Parathyroid adenoma (tissue), 2 donors: ENCODE results near the gene ALG5.

Experiments
- H2AFZ ChIP-seq: fragments of 300-600 bp; sonication (generic); one replicate; pipeline ENCODE4 v1.7.0; 2017; ENCODE audit warnings: antibody characterized with exemption, mild to moderate bottlenecking
- H3K27ac ChIP-seq: fragments of 300-600 bp; sonication (generic); one replicate; pipeline ENCODE4 v1.7.0; 2017
- H3K27me3 ChIP-seq: fragments of 300-600 bp; sonication (generic); one replicate; pipeline ENCODE4 v1.7.0; 2017; ENCODE audit warnings: low read length; ENCODE audit not compliant: control insufficient read depth, insufficient read depth
- H3K36me3 ChIP-seq: fragments of 300-600 bp; sonication (generic); one replicate; pipeline ENCODE4 v1.7.0; 2017; ENCODE audit warnings: low read length; ENCODE audit not compliant: control insufficient read depth, insufficient read depth
- H3K4me1 ChIP-seq: fragments of 300-600 bp; sonication (generic); one replicate; pipeline ENCODE4 v1.7.0; 2017; ENCODE audit warnings: control low read depth
- H3K4me2 ChIP-seq: fragments of 300-600 bp; sonication (generic); one replicate; pipeline ENCODE4 v1.7.0; 2017; ENCODE audit warnings: low read length
- H3K4me3 ChIP-seq: fragments of 300-600 bp; sonication (generic); one replicate; pipeline ENCODE4 v1.7.0; 2017; ENCODE audit warnings: low read depth, low read length
- H3K79me2 ChIP-seq: fragments of 300-600 bp; sonication (generic); one replicate; pipeline ENCODE4 v1.7.0; 2017; ENCODE audit warnings: control low read depth
- H3K9ac ChIP-seq: fragments of 300-600 bp; sonication (generic); one replicate; pipeline ENCODE4 v1.7.0; 2017; ENCODE audit warnings: mild to moderate bottlenecking
- H3K9me3 ChIP-seq: fragments of 300-600 bp; sonication (generic); one replicate; pipeline ENCODE4 v1.7.0; 2017; ENCODE audit warnings: low read length; ENCODE audit not compliant: control insufficient read depth
- TF ChIP-seq, protein P1 (sequence below): fragments of 300-600 bp; sonication (generic); IDR thresholded peaks from one replicate; pipeline ENCODE4 v1.7.0; 2017; ENCODE audit warnings: antibody characterized with exemption, mild to moderate bottlenecking
- donor health status: primary hyperparathyroidism.

ALG5 gene

DNA sequence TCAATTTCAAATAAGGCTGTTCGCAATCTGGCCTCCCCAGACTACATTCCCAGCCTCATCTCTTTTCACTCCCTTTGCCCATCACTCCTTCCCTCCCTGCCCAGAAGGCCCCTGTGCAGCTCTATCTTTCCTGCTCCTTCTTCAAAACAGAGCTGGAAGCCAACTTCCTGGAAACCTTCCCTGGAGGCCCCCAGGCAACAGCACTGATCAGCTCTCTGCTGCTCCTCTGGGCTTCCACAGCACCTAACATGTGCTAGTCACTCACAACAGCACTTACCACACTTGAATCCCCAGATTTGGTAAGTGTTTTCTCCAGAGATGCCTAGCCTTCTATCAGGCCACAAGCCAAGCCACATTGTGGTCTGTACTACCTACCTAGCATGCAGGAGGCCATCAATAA lies 88.6 kb downstream of the ALG5 start:
- Histone ChIP-seq H3K4me3 (no peak overlapping the region), H3K27me3 (no peaks in the 10 kb centered on the region), H3K4me2 (no peak overlapping the region), H2AFZ (no peak overlapping the region), H3K9ac (no peak overlapping the region), H3K27ac (no peak overlapping the region), H3K36me3 (no peaks in the 10 kb centered on the region), H3K9me3 (no peaks in the 10 kb centered on the region), H3K79me2 (no peaks in the 10 kb centered on the region), H3K4me1 (no peaks in the 10 kb centered on the region)
- TF ChIP-seq, protein P1, sequence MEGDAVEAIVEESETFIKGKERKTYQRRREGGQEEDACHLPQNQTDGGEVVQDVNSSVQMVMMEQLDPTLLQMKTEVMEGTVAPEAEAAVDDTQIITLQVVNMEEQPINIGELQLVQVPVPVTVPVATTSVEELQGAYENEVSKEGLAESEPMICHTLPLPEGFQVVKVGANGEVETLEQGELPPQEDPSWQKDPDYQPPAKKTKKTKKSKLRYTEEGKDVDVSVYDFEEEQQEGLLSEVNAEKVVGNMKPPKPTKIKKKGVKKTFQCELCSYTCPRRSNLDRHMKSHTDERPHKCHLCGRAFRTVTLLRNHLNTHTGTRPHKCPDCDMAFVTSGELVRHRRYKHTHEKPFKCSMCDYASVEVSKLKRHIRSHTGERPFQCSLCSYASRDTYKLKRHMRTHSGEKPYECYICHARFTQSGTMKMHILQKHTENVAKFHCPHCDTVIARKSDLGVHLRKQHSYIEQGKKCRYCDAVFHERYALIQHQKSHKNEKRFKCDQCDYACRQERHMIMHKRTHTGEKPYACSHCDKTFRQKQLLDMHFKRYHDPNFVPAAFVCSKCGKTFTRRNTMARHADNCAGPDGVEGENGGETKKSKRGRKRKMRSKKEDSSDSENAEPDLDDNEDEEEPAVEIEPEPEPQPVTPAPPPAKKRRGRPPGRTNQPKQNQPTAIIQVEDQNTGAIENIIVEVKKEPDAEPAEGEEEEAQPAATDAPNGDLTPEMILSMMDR = no peak

DNA sequence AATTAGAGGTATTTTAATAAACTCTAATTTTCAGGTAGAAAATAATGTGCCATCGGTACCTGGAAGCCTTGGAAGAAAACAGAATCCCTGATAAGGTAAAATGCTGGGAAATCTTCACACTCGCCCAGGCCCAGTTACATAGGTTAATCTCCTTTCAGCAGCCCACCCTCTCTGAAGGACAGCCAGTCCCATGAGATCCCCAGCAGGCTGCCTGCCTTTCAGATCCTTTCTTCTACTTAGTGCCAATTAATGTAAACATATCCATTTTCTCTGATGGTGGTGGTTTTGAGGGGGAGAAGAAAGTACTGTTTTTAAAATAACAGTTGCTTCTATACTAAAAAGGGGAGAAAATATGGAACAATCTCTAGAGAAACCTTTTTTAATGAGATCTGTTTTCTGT lies 91.3 kb downstream of the ALG5 start:
- no peaks in the 10 kb centered on the region for H3K27me3 ChIP-seq
- TF ChIP-seq, protein P1 = no peak
- H2AFZ ChIP-seq = no peak overlapping the region
- no peaks in the 10 kb centered on the region for H3K36me3 ChIP-seq
- H3K79me2 ChIP-seq = no peaks in the 10 kb centered on the region
- H3K27ac ChIP-seq = no peak overlapping the region
- H3K4me1 ChIP-seq = no peaks in the 10 kb centered on the region
- H3K9ac ChIP-seq = no peak overlapping the region
- H3K4me3 ChIP-seq = no peak overlapping the region
- H3K9me3 ChIP-seq = no peaks in the 10 kb centered on the region
- no peak overlapping the region for H3K4me2 ChIP-seq

DNA sequence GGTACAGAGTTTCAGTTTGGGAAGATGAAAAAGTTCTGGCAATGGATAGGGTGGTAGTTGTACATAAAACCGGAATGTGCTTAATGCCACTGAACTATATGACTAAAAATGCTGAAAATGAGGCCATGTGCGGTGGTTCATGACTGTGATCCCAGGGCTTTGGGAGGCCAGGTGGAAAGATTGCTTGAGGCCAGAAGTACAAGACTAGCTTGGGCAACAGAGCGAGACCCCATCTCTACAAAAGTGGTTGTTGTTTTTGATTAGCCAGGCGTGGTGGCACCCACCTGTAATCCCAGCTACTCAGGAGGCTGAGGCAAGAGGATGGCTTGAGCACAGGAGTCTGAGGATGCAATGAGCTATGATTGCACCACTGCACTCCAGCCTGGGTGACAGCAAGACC lies 91.9 kb downstream of the ALG5 start:
- no peaks in the 10 kb centered on the region for H3K36me3 ChIP-seq
- H3K4me1 ChIP-seq = no peaks in the 10 kb centered on the region
- H3K9ac ChIP-seq = no peak overlapping the region
- H3K27ac ChIP-seq = no peak overlapping the region
- no peak overlapping the region for H3K4me2 ChIP-seq
- no peak overlapping the region for H3K4me3 ChIP-seq
- H3K79me2 ChIP-seq = no peaks in the 10 kb centered on the region
- TF ChIP-seq, protein P1 = no peak
- H2AFZ ChIP-seq = no peak overlapping the region
- H3K9me3 ChIP-seq = no peaks in the 10 kb centered on the region
- no peaks in the 10 kb centered on the region for H3K27me3 ChIP-seq

GRCh38 chr13:36905944-36906343 lies 93.2 kb downstream of the ALG5 start:
- no peak overlapping the region for H2AFZ ChIP-seq
- H3K9ac ChIP-seq = no peak overlapping the region
- no peaks in the 10 kb centered on the region for H3K9me3 ChIP-seq
- H3K4me2 ChIP-seq = no peak overlapping the region
- TF ChIP-seq, protein P1 = no peak
- H3K27me3 ChIP-seq = no peaks in the 10 kb centered on the region
- H3K79me2 ChIP-seq = no peaks in the 10 kb centered on the region
- no peak overlapping the region for H3K4me3 ChIP-seq
- H3K27ac ChIP-seq = no peak overlapping the region
- no peaks in the 10 kb centered on the region for H3K36me3 ChIP-seq
- no peaks in the 10 kb centered on the region for H3K4me1 ChIP-seq

DNA sequence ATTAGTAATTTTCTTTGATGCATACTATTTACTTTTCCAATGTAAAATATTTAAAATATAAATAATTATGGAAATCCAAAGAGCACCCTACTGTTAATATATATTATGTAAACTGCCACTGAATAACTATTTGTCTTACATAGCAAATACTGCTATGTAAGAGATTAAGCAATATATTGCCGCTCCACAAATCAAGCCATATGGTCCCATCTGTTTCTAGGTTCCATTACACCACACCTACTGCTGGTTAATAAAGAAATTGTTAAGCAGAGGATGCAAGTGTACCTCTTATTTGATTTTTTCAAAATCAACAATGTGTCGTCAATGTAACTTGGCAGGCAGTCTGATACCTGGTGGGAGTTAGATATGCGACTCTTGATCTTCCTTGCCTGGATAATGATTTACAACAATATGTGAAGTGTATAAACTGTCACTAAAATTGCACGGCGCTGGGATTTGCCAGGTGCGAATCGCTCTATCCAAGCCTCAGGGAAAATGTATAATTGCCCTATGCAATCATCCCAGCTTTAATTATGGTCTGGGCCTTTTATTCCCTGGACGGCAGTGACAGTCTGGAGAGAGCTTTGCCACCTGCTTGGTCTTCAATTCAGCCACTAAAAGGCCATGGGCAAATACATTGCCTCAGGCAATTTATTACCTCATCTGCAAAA lies 95.1 kb downstream of the ALG5 start:
- no peak overlapping the region for H3K9ac ChIP-seq
- H3K36me3 ChIP-seq = no peaks in the 10 kb centered on the region
- H3K4me1 ChIP-seq = no peaks in the 10 kb centered on the region
- no peaks in the 10 kb centered on the region for H3K9me3 ChIP-seq
- no peaks in the 10 kb centered on the region for H3K27me3 ChIP-seq
- H3K4me3 ChIP-seq = no peak overlapping the region
- H3K27ac ChIP-seq = no peak overlapping the region
- H3K4me2 ChIP-seq = no peak overlapping the region
- H3K79me2 ChIP-seq = no peaks in the 10 kb centered on the region
- TF ChIP-seq, protein P1 = no peak
- no peak overlapping the region for H2AFZ ChIP-seq
